ENCODE results near the gene TOMM34. TPM values are rescaled to one million over a fixed set of nuclear protein-coding genes. Genes with fewer than 3 reads are reported as not detected.
A peak's percentile ranks its signal among the peaks of the same experiment; 100 is the strongest.

The TOMM34 gene
- total RNA-seq, 2 experiments from 2014 or later: 60.5 to 62.4 TPM

DNA sequence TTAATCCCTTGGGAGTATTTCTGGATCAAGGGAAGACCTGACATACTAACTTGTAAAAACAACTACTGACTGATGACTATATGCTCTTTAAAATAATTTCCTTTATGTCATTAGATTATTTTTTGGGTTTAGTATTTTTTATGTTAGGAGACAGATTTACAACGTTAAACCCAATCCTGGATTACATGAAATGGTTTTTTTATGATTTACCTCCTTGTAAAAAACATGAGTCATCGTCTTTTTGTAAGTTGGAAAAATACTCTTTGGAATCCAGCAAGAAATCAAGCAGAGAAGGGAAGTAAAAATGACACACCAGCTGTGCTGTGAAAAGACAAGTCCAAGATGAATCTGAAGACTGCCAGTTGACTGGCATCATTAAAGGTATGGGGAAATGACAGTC lies 12.9 kb upstream of the TOMM34 start:
- no peak for ATAC-seq
- CTCF ChIA-PET: interaction anchor here (1.1 to 1.6 kb wide), 3 partner anchors 12 to 17 kb away, joined by 3 to 5 read pairs (median 4); no protein-coding TSS in a partner anchor
- no peak for DNase-seq
- intact Hi-C loops (cut with micrococcal nuclease): no loop called here
- peaks cover 78% of the 10 kb centered on the region for H3K36me3 Mint-ChIP-seq (ENCODE audit: low read depth)
- H3K27ac Mint-ChIP-seq: peak overlapping the region; percentile 83
- no peaks in the 10 kb centered on the region for H3K9me3 Mint-ChIP-seq
- H3K4me3 Mint-ChIP-seq: peak overlapping the region; percentile 43
- POLR2A ChIA-PET: no interaction called here
- H3K27me3 Mint-ChIP-seq: no peaks in the 10 kb centered on the region
- TF ChIP-seq CTCF (IDR thresholded peaks at IDR 0.05): no peak
- peaks cover 83% of the 10 kb centered on the region for H3K4me1 Mint-ChIP-seq (ENCODE audit: low read depth)

DNA sequence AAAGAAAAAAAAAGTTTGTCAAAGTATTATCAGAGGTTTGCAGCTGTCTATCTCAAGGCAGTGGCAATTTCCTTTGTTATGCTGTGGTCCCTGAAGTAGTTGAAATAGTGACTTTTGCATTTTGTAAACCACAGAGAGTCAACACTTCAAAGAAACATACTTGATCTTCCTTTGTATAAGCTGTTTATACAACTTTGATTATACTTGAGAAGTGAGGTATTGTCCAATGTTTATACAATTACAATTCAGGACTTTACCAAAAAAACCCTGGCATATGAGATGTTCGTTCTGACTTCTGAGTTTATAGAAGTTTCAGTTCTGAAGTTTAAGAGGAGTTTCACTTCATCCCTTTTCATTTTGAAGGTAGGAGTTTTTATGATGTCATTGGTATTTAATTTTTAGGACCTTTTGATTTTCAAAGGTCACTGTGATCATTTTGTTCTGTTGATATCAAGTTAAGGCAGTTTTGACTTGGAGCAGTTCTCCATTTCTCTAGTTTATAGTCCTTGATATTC lies 10.1 kb upstream of the TOMM34 start:
- DNase-seq (no peak), ATAC-seq (peak; percentile 3)
- H3K27ac Mint-ChIP-seq: peak overlapping the region; percentile 99
- POLR2A ChIA-PET: interaction anchor here (1.0 to 6.6 kb wide), 8 partner anchors 8 to 58 kb away, joined by 3 to 55 read pairs (median 8); partner anchors contain the start of gene TOMM34
- CTCF ChIA-PET: interaction anchor here (0.9 to 2.5 kb wide), 4 partner anchors 8 to 19 kb away, joined by 3 to 9 read pairs (median 3); no protein-coding TSS in a partner anchor
- no peaks in the 10 kb centered on the region for H3K27me3 Mint-ChIP-seq
- no peaks in the 10 kb centered on the region for H3K9me3 Mint-ChIP-seq
- peaks cover 61% of the 10 kb centered on the region for H3K4me1 Mint-ChIP-seq (ENCODE audit: low read depth)
- H3K4me3 Mint-ChIP-seq: peak overlapping the region; percentile 100
- intact Hi-C loops (cut with micrococcal nuclease): loop anchor here (2.0 kb wide), 1 partner anchor 21 kb away; no protein-coding TSS in a partner anchor
- no peak for TF ChIP-seq CTCF (IDR thresholded peaks at IDR 0.05)
- H3K36me3 Mint-ChIP-seq (ENCODE audit: low read depth): peaks cover 69% of the 10 kb centered on the region

GRCh38 chr20:44969300-44969894 lies 9.2 kb upstream of the TOMM34 start:
- CTCF ChIA-PET: interaction anchor here (0.7 to 1.7 kb wide), 4 partner anchors 9 to 20 kb away, joined by 3 to 4 read pairs (median 3); no protein-coding TSS in a partner anchor

DNA sequence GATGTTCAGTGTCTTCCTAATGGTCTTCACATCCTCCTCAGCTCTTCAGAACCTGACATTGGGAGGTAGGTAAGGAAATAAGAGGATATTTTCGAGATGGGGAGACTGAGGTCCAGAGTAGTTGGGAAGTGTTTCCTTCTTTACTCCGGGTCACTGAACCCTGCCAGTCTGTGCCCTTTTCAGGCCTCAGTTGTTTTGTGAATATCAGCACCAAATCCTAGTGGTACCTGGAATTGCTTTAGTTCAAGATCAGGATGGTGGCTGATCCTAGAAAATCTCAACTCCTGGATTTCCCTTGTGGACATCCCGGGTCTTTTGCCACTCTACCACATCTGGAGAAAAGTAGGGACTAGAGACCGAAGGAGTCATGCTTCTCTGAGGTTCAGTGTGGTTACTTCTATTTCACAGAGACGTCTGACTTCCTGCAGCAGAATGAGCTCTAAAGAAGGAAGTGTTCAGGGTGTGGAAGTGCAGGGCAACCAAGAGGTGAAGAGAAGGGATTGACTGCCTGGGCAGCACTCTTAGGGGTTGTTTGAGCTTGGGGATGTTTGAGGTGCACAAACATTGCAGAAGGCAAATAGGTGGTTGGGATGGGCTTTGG lies 7.1 kb upstream of the TOMM34 start:
- peak; percentile 16 for ATAC-seq
- Mint-ChIP-seq H3K4me1 (ENCODE audit: low read depth) (peaks cover 56% of the 10 kb centered on the region), H3K27ac (peak overlapping the region; percentile 99), H3K4me3 (peak overlapping the region; percentile 100), H3K27me3 (no peaks in the 10 kb centered on the region), H3K36me3 (ENCODE audit: low read depth) (peaks cover 43% of the 10 kb centered on the region), H3K9me3 (peaks cover 2% of the 10 kb centered on the region)
- ChIA-PET POLR2A (interaction anchor here (0.6 to 6.6 kb wide), 12 partner anchors 8 to 151 kb away, joined by 3 to 55 read pairs (median 6); partner anchors contain the start of gene TOMM34), CTCF (interaction anchor here (0.7 to 1.7 kb wide), 5 partner anchors 11 to 43 kb away, joined by 3 to 6 read pairs (median 4); no protein-coding TSS in a partner anchor)
- DNase-seq: peak; percentile 44
- intact Hi-C loops (cut with micrococcal nuclease): no loop called here
- TF ChIP-seq CTCF (IDR thresholded peaks at IDR 0.05): no peak

More at GRCh38 chr20:44969300-44969894, 9.2 kb upstream of the TOMM34 start:
- Mint-ChIP-seq H3K4me3 (peak overlapping the region; percentile 100), H3K27ac (peak overlapping the region; percentile 99), H3K4me1 (ENCODE audit: low read depth) (peaks cover 54% of the 10 kb centered on the region), H3K9me3 (no peaks in the 10 kb centered on the region), H3K27me3 (no peaks in the 10 kb centered on the region), H3K36me3 (ENCODE audit: low read depth) (peaks cover 60% of the 10 kb centered on the region)
- DNase-seq (peak; percentile 48), ATAC-seq (peak; percentile 4)
- intact Hi-C loops (cut with micrococcal nuclease): no loop called here
- POLR2A ChIA-PET: interaction anchor here (2.1 to 6.6 kb wide), 4 partner anchors 9 to 21 kb away, joined by 12 to 55 read pairs (median 19); partner anchors contain the start of gene TOMM34
- TF ChIP-seq CTCF (IDR thresholded peaks at IDR 0.05): no peak
